Cortex of kidney (tissue), 1 donor: ENCODE measurements around the gene TTC21B.

ENCODE experiments used
- DNase-seq: peaks from one replicate; lab custom pipeline; 2025; lab: John Stamatoyannopoulos, UW

Gene TTC21B

DNA sequence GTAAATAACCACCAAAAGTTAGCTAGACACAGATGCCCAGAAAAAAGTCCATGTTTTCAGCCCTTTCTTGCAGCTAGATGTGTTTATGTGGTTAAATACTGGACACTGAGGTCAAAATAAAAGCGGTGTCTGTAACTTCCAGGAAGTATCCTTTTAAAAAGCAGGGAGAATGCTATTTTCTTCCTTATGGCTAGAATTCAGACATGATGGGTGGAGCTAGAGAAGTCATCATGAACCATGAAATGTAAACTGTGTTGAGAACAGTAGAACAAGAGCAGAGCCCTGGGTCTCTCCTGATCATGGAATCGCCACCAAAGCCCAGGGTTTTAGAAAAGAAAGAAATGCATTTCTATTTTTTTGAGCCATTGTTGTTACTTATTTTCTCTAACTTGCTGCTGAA, 118.2 kb downstream of the TTC21B start:
- DNase-seq: no peak

GRCh38 chr2:165833156-165833555, 120.4 kb downstream of the TTC21B start:
- DNase-seq: no peak

DNA sequence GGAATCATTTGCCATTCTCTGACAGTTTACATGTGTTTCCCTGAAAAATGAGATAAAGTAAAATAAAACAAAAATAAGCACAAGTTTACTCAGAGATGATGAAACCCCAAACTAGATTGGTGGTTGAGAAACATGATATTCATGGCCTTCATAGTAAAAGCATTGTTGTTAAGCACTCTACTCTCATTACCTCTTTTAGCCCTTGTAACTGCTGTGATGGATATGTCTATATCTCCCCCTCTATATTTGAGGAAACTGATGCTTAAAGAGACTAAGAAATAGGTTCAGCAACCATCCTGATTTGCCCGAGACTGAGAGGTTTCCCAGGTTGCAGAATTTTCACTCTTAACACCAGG, 125.7 kb downstream of the TTC21B start:
- no peak for DNase-seq

DNA sequence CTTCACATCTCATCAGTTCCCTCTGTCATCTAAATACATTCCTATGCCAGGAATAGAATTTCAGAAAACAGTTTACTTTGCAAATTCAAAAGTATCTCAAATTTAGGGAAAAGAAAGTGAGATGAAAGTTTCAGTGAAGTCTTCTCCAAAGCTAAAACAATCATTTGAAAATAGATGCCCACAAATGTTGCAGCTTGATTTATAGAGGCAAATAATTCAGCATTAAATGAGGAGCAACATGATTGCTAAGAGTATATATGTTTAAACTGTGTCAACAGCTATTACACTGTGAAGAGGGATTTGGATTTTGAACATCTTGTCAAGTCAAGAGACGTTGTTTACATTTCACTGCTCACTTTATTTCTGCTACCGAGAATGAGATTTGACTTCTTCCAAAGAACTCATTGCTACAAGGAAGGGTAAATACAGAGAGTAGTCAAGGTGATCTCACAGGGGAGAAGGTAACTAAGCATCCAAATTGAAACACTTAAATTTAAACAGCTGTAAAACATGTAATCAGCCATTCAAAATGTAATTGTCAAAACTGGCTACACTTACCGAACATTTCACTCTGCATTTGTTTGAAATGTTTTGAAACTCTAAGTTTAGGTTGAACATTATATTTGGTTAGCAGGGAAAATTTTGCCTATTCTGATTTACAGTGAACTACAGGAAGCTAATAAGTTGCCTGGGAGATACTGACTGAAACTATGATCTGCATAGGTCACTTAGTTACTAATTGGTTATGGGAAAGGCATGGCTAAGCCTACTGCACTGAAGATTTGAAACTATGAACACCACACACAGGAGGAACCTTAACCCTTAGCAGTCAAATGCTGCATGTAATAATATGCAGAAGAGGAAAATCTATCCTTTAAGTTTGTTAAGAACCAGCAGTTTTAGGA, 126.3 kb downstream of the TTC21B start:
- DNase-seq: no peak

DNA sequence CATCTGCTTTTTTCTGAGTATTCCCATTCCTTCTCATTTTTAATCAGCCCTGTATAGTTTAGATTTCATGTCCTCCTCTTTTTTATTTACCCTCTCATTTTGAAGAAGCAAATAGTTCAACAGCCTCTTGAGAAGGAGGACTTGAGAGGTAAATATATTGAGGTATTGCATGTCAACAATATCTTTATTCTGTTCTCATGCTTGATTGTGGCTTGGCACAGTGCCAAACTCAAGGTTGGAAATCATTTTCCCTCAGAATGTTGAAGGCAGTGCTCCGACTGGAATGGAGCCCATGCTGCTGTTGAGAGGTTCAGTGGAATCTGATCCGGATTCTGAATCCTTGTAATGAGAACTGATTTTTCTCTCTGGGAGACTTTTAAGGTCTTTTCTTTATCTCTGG, 128.5 kb downstream of the TTC21B start:
- no peak for DNase-seq
